ENCODE measurements around the gene ZNF385A. TPM values are rescaled to one million over a fixed set of nuclear protein-coding genes. Genes with fewer than 3 reads are reported as not detected.

ZNF385A gene
- total and polyA plus RNA-seq, 9 of the 15 experiments (the other 6 are each of a cell fraction or from before 2014, with no cell fraction given) = 1.0 to 111 (median 7.7) TPM

DNA sequence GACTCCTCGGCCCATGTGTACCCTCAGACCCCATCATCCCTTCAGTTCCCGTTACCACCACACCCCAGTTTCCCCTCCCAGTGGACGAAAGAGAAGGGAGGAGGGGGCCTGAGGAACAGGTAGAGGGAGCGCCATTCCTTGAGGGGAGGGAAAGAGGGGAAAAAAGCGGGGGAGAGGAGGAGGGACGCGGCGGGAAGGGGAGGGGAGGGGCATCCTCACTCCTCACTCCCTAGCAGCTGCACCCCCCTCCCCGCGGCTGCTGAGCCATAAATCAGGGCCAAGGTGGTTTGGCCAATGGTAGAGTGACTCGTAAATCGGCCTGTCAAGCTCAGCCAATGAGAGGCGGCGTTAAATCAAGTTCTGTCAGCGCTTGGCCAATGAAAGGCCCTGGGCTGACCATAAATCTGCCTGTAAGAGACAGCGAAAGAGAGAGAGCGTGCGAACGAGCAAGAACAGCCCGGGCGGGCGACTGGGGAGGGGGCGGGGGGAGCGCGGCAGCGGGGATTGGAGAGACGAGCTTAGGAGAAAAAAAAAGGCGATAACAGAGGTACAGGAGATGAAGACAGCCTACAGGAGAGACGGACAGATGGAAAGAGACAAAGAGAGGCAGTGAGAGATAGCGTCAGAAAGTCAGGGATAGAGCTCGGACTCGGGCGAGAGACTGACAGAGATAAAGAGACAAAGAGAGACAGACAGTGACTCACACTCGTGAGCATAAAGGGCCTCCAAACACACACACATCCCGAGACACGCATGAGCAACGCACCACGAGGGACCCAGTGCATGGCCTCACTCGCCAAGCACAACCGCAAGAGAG lies 25.4 kb downstream of the ZNF385A start (continued):
- TF ChIP-seq ZNF354B (CRISPR knock-in tag; IDR thresholded peaks at IDR 0.05) (no peak), ZBTB11 (CRISPR knock-in tag; IDR thresholded peaks at IDR 0.05) (no peak), THAP12 (CRISPR knock-in tag; IDR thresholded peaks at IDR 0.05) (no peak), HDAC1 (IDR thresholded peaks at IDR 0.05) (peak; percentile 16 to 89; a peak in 3 of 4 replicates), MAFG (tag; conservative IDR thresholded peaks at IDR 0.05) (0 out of 2 replicates have a peak, but pooled peaks have one; percentile 11), ZNF592 (IDR thresholded peaks at IDR 0.05) (peak; percentile 82), TARDBP (IDR thresholded peaks at IDR 0.05) (0 out of 2 replicates have a peak, but pooled peaks have one; percentile 39), C11orf30 (IDR thresholded peaks at IDR 0.05; ENCODE audit: low read depth) (peak; percentile 77), PHF8 (IDR thresholded peaks at IDR 0.05; ENCODE audit: borderline replicate concordance, low read length) (peak; percentile 33; the same call in 1 of the 2 replicates), ARNT (IDR thresholded peaks at IDR 0.05) (peak; percentile 92 to 93), TAF7 (tag; IDR thresholded peaks at IDR 0.05) (peak; percentile 66; the same call in 1 of the 2 replicates), RCOR1 (IDR thresholded peaks at IDR 0.05; ENCODE audit: borderline replicate concordance in 1 of 2, low read depth in 2 of 2, low read length in 2 of 2) (peak; percentile 83 to 97), NR3C1 (CRISPR knock-in tag; IDR thresholded peaks at IDR 0.05) (no peak), MAFF (IDR thresholded peaks at IDR 0.05; ENCODE audit: low read length) (no peak)
- TF ChIP-seq, protein P1, sequence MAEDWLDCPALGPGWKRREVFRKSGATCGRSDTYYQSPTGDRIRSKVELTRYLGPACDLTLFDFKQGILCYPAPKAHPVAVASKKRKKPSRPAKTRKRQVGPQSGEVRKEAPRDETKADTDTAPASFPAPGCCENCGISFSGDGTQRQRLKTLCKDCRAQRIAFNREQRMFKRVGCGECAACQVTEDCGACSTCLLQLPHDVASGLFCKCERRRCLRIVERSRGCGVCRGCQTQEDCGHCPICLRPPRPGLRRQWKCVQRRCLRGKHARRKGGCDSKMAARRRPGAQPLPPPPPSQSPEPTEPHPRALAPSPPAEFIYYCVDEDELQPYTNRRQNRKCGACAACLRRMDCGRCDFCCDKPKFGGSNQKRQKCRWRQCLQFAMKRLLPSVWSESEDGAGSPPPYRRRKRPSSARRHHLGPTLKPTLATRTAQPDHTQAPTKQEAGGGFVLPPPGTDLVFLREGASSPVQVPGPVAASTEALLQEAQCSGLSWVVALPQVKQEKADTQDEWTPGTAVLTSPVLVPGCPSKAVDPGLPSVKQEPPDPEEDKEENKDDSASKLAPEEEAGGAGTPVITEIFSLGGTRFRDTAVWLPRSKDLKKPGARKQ (CRISPR knock-in tag; IDR thresholded peaks at IDR 0.05) = no peak
